ENCODE results near the gene CBX7.
A peak's percentile ranks its signal among the peaks of the same experiment; 100 is the strongest.

CBX7 gene

DNA sequence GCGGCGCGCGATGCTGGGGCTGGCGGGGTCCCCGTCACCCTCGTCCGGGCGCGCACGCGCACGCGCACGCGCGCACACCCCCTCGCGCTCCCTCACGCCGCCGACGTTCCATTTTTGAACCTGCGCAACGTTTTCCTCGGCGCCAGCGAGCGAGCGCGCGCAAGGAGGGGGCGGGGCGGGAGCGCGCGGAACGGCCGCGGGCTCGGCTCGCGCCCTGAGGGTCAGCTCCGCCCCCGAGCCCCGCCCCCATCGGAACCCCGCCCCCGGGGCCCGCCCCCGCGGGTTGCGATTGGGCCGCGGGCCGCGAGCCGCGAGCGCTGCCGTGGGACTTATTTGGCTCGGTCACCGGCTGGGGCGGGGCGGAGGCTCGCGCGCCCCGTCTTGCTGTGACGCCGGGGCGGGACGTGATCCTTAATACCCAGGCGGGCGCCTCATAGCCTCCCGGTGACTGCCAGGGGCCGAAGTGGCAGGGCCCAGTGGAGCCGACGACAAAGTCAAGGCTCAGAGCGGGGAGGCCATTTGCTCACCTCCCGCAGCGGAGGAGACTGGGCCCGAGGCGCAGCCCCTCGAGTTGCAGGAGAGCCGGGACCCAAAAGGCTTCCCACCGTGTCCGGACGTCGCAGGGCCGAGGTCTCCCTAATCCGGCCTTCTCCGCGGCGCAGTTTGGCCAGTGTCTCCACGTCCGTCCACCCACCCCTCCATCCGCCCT is at the start of gene CBX7:
CBX7 (minus strand) TSS at position 170 of the 709 bp plus-strand sequence. CDS start 236 bp downstream, outside the sequence.
- DNase-seq: peak; percentile 28

DNA sequence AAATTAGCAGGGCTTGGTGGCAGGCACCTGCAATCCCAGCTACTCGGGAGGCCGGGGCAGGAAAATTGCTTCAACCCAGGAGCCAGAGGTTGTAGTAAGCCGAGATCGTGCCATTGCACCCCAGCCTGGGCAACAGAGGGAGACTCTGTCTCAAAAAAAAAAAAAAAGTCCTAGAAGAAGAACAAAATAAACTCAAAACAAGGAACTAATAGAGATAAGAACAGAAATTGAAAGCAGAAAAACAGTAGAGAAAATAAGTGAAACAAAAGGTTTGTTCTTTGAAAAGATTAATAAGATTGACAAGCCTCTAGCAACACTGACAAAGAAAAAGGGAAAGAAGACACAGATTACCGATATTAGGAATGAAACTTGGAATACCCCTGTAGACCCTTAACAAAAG is 45.1 kb upstream of the CBX7 start:
- DNase-seq: no peak

DNA sequence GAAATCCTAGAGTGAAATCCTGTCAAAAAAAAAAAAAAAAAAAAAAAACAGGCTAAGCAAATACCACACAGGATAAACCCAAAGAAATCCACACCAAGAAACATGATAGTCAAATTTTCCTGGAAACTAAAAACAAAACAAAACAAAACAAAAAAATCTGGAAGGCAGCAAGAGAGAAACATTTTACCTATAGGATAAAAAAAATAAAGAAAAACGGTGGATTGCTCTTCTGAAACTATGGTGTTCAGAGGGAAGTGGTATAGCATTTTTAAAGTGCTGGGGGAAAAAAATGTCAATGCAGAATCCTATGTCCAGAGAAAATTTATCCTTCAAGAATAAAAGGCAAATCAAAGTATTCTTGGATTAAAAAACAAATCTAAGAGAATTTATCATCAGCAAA is 41.6 kb upstream of the CBX7 start:
- DNase-seq: no peak

DNA sequence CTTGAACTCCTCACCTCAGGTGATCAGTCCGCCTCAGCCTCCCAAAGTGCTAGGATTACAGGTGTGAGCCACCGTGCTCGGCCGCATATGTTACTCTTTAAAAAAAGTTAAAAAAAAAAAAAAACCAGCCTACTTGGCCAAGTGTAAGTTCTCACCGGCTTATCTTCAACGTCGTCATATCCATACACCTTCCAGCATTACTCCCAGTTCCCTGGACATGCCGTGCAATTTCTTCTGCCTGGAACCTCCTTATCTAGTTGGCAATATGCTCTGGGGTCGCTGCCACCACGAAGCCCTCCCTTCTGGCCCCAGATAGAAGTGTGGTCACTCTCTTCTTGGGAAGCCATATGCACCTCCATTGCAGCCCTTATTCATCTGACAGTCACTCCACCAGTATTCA is 36.3 kb upstream of the CBX7 start:
- no peak for DNase-seq

DNA sequence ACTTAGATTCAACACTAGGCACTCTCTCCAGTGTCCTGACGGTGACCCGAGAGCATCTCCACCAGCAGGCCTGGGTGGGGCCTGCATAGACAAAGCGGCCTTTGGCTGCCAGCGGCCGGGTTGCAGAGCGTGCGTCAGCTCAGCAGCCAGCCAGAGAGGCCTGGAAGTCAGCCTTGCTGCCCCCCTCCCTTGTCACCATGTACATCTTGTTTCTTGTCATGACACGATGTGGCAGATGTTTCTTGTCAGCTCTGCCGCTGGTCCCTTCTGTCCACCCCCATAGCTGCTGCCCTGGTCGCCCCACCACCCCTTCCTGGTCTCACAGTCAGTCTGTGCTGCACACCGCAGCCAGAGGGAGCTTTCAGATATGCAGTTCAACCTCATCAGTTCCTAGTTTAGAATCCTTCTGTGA is 33.1 kb upstream of the CBX7 start:
- DNase-seq: no peak

DNA sequence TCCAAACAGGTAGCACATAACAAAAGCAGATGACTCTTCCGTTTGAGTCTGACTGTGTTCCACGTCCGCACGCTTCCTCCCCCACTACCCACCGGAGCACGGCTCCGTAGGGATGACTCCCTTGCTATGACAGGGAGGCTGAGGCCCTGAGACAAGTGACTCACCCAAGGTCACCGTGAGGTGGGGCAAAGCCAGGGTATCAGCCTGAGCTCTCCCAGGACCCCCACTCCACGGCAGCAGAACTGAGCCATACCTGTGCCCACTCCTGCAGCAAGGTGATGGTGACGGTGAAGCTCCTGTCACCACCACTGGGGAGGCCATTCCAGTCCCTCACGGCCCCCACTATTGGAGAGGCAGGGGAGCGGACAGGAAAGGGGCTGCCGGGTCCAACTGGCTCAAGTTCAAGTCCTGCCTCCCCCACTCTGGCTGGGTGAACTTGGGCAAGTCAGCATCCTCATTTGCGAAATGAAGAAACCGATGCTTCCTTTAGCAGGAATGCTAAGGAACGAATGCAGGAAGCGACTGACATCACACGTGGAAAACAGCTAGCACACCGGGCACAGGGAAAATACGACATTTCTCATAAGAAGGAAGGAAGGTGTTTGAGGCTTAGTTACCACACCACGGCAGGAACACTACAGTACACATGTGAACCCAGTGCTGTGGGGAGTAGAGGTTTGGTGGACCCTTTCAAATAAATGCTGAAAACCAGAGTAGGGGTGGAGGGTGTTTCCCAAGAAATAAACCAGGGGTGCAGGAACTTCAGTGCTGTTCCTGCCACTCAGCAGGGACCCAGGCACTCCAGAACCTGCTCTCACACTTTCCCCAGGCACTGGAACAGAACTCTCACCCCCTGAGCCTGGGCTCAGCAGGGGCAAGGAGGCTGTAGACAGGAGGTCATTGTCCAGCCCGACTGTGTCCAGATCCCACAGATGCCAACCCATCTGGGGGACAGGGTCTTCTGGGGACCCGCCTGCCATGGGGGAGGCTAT is 32.4 kb upstream of the CBX7 start:
- no peak for DNase-seq

DNA sequence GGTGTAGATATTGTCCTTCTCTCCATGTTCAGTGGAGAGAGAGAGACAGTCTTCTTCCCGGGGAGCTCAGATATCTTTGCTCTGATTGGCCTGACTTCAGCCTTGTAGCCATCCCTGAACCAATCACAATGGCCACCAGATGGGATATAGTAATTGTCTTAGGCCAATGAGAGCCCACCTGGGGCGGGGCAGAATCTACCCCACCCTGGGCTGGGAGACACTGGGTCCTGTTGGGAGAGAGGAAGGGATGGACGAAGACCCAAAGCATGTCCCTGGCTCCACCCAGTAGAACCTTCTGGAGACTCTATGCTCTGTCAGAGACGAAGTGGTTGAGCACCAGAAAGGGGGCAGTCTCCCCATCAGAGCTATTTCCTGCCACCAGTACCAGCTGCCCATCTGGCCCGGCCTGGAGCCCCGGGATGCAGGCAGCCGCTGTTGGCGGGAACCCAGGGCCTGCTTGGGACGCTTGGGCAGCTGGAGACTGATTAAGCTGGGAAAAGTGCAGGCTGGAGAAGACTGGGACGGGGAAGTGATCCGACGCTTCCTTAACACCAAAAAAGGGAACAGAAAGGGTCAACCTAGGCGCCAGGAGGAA is 31.6 kb upstream of the CBX7 start:
- no peak for DNase-seq

DNA sequence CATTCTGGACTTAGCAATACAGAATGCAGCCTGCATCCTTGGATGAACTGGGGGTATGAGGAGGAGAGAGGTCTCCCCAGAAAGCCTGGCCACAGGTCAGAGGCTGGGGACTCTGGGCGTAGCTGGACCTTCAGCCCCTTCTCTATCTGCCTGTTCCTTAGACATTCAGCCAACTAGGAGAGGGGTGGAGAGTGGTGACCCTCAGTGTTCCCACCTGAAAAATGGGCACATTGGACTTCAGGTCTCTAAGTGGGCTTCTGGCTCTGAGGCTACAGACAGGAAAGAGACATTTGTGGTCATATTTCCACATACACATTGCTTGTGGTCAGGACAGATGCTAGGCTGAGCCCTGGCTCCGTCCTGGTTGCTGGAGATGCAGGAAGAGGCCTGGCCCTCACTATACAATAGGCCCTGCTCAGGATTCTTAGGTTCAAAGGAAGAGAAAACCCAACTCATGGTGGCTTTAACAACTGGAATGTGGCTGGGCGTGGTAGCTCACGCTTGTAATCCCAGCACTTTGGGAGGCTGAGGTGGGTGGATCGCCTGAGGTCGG is 30.1 kb upstream of the CBX7 start:
- DNase-seq: no peak

DNA sequence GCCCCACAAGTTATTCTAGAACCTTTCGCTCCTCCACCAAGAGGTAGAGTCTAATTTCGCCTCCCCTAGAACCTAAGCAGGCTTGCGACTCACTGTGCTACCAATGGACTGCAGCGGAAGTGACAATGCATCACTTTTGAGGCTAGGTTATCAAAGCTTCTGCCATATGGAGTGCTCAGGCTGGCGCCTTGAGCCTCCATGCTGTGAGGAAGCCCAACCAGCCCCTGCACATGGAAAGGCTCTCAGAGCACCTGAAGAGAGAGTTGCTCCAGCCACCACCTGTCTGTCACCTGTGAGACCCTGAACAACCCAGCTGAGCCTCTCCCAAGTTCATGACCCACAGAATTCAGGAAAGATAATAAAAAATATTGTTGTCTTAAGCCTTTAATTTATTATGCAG is 29.3 kb upstream of the CBX7 start:
- DNase-seq: no peak

DNA sequence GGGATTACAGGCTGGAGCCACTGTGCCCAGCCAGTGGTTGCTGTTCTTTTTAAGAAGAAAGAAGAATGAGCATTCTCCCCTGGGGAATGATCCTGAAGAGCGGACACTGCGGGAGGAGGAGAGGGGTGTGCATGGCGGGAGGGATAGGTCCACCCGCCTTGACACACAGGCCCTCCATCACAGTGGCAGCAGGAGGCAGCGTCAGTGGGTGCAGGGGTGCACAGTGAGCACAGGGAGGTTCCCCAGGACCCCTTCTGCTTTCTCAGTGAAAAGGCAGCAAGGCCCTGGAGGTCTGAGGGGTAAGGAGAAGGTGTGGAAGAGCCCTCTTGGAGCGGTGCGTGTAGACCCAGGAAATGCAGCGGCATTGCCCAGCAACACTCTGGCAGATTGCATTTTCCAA is 28.9 kb upstream of the CBX7 start:
- no peak for DNase-seq

DNA sequence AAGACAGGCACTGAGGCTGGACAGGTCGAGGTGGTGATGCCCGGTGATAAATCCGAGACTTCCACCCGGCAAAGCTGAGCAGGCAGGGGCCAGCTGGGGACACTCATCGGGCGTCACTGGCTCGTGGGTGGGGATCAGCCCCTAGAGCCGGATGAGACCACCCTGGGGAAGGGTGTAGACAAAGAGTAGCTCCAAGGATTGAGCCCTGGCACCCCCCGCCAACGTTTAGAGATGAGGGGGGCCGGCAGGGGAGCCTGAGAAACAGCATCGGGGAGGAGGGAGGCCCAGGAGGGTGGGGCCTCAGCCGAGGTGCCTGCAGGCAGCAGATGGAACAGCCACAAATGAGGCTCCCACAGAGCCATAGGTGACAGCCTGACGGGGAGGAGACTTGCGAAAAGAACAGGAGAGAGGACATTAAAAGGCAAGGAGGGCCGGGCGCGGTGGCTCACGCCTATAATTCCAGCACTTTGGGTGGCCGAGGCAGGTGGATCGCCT is 27.4 kb upstream of the CBX7 start:
- no peak for DNase-seq

DNA sequence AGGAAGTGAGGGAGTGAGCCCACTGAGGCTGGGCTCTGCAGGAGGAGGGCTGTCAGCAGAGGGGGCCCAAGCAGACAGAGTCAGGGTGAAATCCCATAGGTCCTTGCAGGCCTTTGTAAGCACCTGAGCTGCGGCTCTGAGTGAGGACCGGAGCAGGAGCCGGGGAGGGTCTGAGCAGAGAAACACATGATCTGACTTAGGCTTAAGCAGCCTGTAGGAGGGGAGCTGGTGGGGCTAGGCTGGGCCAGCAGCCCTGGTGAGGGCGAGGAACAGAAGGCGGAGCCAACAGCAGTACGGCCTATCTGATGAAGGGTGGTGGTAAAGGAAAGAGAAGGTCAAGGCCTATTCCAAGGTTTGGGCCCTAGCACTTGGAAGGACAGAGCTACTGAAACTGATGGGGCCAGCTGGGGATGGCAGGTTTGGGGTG is 26.9 kb upstream of the CBX7 start:
- no peak for DNase-seq

DNA sequence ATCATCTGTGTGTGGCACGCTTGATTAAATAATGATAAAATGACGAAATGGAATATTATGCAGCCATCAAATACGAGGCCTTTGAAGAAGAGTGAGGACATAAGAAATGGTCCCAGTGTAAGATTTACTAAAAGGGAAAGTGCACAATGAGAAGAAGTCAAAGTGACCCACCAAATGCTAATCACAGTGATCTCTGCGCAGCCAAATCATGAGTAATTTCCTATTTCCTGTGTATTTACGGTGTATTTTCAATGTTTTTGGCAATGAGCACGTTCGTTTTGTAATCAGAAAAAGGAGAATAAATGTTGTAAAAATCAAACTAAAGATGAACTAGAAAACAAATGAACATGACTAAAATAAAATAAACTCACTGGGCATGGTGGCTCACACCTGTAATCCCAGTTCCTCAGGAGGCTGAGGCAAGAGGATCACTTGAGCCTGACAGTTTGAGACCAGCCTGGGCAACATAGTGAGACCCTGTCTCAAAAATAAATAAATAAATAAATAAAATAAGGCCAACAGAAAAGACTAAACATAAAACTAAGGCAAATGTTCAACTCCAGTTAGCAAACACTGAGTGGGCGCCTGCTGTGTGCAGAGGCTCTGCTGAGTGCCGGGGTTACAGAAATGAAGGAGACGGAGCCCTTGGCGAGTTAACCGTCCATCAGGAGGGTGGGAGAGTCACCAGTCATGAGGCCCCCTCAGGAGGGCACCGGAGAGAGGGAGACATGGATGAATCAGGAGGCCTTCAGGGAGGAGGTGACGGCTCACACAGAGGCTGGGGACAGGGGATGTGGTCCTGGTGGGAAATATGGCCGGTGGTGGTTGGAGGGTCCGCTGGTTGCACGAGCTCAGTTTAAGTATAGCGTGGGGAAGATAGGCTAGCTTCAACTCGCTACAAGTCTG is 26.0 kb upstream of the CBX7 start:
- DNase-seq: no peak

DNA sequence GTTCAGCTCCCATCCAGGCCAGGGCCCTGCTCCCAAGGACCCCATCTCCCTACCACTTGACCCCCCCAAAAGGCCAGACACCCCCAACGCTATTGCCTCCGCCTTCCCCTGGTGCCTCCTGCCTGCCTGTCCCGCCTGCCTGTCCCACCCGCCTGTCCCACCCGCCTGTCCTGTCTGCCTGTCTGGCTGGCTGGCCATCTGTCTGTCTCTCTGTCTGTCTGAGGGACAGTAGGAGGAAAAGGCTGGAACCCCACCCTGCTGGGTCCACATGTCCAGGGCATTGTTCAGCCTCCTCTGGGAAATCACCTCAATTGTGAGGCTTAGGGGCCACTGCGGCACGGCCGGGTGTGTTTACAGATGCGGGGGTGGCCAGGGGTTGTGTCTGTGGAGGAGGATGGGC is 25.3 kb upstream of the CBX7 start:
- DNase-seq: no peak

DNA sequence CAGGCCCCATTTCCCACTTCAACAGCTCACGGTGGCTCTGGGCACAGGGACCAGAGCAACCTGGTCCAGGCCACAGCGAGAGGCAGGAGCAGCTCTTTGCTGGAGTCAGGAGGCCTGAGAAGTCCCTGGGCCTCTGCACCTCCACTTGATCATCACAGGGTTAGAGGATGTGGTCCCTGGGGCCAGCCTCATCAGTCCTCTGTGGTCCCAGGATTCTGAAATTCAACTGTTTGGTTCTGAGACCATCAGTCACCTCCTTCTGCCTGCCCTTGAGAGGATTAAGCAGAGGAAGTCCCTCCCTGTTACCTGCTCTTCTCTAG is 24.9 kb upstream of the CBX7 start:
- DNase-seq: no peak

DNA sequence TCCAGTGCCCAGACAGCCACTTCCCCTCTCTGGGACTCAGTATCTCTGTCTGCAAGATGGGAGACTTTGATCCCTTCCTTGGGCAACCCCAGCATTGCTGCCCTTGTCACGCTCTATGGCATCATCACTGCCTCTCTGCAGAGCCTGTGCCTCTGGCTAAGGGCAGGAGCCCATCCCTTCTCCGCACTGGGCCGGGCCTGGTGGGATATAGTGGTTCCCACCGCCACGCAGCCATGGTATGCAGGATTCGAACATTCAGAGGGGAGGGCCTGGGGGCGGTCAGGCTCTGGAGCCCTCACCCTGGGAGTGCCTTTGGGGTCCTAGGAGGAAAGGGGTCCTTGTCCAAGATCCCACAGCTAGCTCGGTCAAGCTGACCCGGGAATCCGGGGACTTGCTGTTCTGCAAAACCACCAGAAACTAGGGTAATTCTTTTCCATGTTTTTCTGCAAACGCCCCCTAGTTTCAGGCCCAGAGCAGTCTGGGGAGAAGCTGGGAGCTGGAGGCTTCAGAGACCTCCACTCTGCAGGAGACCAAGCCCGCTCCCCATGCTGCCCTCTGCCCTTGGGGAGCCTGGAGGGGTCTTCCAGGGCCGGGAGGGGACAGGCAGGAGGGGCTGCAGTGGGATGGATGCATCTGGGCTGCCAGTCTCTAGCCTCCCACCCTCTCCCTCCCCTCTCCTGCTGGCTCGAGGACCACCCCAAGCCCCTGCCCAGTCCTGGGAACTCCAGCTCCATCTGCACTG is 24.4 kb upstream of the CBX7 start:
- DNase-seq: no peak

DNA sequence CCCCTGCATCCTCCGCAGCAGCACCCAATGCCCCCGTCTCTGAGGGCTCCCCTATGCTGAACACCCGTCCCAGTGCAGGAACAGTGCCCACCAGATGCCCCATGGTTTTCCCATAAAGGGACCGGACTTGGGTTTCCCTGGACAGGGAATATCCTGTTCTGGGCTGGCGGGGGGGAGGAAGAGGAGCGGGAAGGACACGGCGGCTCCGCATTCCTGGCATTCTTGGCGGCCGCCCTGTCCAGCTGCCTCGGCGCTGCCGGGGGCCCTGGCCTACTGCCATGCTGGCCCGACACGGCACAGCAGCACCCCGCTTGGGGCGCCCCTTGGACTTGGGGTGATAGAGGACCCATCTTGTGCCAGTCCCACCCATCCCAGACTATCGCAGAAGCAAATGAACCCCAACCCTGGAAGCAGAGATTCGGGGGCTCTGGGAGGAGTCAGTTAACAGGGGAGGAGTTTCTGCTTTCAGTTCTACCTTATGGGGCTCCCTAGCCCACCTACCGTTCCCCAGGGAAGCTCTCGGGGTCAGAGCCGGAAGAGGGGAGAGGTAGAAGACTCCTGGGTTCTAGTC is 23.7 kb upstream of the CBX7 start:
- DNase-seq: no peak

DNA sequence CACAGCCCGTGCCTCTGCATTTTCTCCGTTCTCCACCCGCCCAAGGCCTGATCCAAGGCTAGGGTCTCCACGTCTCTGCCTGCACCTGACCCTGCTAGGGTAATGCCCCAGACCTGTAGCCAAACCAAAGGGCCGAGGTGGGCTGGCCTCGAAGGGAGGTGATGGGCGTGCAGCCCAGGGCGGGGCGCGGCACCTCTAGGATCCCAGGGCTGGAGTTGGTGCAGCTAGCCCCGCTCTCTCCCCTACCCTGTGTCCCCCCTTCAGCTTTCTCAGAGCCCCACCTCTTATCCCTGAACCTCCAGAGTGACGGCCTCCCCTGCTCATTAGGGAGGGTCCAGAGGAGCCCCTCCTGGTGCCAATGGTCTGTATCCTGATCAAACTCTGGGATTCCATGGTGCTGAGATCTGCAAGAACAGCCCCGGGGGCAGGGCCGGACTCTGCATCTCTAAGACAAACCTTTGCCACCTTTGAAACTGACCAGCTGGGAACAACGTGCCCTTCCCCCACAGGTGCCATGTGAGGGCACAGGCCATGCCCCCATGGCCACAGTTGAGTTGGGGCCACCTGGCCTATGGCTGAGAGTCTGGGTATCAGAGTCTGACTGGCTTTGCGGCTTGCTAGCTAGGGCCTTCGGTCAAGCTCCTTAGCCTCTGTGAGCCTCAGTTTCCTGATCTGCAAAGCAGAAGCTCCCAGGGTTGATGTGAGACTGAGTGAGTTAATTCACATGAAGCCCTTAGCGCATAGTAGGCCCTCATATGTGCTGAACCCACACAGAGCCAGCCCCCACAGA is 23.1 kb upstream of the CBX7 start:
- DNase-seq: no peak

DNA sequence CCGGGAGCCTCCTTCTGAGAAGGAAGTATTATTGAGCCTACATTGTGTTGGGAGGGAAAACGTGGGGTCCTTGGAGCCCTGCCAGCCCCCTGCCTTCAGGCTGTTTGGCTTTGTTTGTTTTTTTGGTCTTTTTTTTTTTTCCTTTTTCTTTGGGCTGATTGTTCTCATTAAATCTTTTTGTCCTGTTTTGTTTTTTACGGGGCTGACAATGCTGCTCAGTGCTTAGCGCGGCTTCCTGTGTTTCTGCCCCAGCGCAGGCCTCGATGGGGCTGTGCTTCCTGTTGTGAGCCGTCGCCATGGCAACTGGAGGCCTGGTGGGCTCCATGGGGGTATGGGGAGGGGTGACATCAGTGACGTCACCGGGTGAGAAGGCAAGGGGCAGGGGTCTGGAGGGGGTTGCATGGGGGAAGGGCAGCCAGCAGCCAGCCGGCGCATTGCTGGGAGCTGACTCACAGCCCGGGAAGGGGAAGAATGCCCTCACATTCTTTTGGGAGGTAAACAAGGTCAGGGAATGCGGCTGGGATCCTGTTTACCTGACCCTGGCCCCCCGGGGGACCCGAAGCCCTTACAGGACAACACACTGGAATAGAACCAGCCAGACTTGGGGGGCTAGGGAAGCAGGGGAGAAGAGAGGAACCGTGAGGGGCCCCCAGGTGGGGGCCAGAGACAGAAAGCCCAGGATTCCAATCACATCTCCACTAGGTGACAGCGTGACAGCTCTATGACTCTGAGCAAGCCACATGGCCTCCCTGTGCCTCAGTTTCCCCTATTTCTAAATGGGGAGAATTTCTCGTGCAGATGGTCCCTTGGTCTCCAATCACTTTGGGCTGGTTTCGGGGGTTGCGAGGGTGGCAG is 22.2 kb upstream of the CBX7 start:
- no peak for DNase-seq
